ENCODE results near the gene ATP1A4.

The ATP1A4 gene

GRCh38 chr1:160139840-160140239 is 11.6 kb upstream of the ATP1A4 start:
- Histone ChIP-seq H3K9me3 (ENCODE audit: control insufficient read depth, insufficient read depth, low read depth, low read length) (no peaks in the 10 kb centered on the region), H3K4me1 (ENCODE audit: control insufficient read depth, insufficient read depth, low read length) (no peaks in the 10 kb centered on the region), H3K4me3 (ENCODE audit: low read depth, low read length) (no peak overlapping the region), H3K27ac (ENCODE audit: extremely low read depth, low read depth, low read length) (no peak overlapping the region), H3K36me3 (ENCODE audit: control insufficient read depth in 2 of 2, insufficient read depth in 1 of 2, low read length in 2 of 2) (no peaks in the 10 kb centered on the region)
- ChIA-PET CTCF (no interaction called here), POLR2A (no interaction called here)
- no peak for TF ChIP-seq GLIS2 (tag by site-specific recombination; IDR thresholded peaks at IDR 0.05)
- TF ChIP-seq EGR2 (tag by site-specific recombination; IDR thresholded peaks at IDR 0.05; ENCODE audit: low read depth): no peak
- no peak for TF ChIP-seq ZFP69B (tag by site-specific recombination; IDR thresholded peaks at IDR 0.05)

GRCh38 chr1:160143695-160144094 is 7.7 kb upstream of the ATP1A4 start:
- TF ChIP-seq ZSCAN30 (tag by site-specific recombination; IDR thresholded peaks at IDR 0.05) (no peak), ZNF596 (tag by site-specific recombination; IDR thresholded peaks at IDR 0.05) (no peak), ZNF114 (tag by site-specific recombination; IDR thresholded peaks at IDR 0.05) (no peak), OSR2 (tag by site-specific recombination; IDR thresholded peaks at IDR 0.05) (no peak), ZNF211 (tag by site-specific recombination; IDR thresholded peaks at IDR 0.05; ENCODE audit: low read depth) (no peak), ZBTB21 (tag by site-specific recombination; IDR thresholded peaks at IDR 0.05) (no peak), ZNF707 (tag by site-specific recombination; IDR thresholded peaks at IDR 0.05) (no peak), ZFP69B (tag by site-specific recombination; IDR thresholded peaks at IDR 0.05) (no peak), ZBTB48 (tag by site-specific recombination; IDR thresholded peaks at IDR 0.05) (no peak), ZNF280C (tag by site-specific recombination; IDR thresholded peaks at IDR 0.05) (no peak), ZNF416 (tag by site-specific recombination; IDR thresholded peaks at IDR 0.05) (no peak), ZNF157 (tag by site-specific recombination; IDR thresholded peaks at IDR 0.05) (no peak), ZNF175 (tag by site-specific recombination; IDR thresholded peaks at IDR 0.05) (no peak), ZBTB11 (tag by site-specific recombination; conservative IDR thresholded peaks at IDR 0.05; ENCODE audit: low read depth) (no peak), ZNF214 (tag by site-specific recombination; IDR thresholded peaks at IDR 0.05; ENCODE audit: borderline replicate concordance) (no peak), OVOL3 (tag by site-specific recombination; IDR thresholded peaks at IDR 0.05) (no peak), HIC1 (tag by site-specific recombination; IDR thresholded peaks at IDR 0.05) (no peak), ZNF391 (tag by site-specific recombination; IDR thresholded peaks at IDR 0.05; ENCODE audit: borderline replicate concordance, low read depth) (no peak)

More at GRCh38 chr1:160143695-160144094, 7.7 kb upstream of the ATP1A4 start:
- Histone ChIP-seq H3K36me3 (ENCODE audit: control insufficient read depth in 2 of 2, insufficient read depth in 1 of 2, low read length in 2 of 2) (no peaks in the 10 kb centered on the region), H3K9me3 (ENCODE audit: control insufficient read depth, insufficient read depth, low read depth, low read length) (no peaks in the 10 kb centered on the region), H3K4me3 (ENCODE audit: low read depth, low read length) (no peak overlapping the region), H3K4me1 (ENCODE audit: control insufficient read depth, insufficient read depth, low read length) (no peaks in the 10 kb centered on the region), H3K27ac (ENCODE audit: extremely low read depth, low read depth, low read length) (no peak overlapping the region)
- ChIA-PET POLR2A (no interaction called here), CTCF (no interaction called here)
